ENCODE data around the gene TGM2. TPM values are rescaled to one million over a fixed set of nuclear protein-coding genes. Genes with fewer than 3 reads are reported as not detected.
A peak's percentile ranks its signal among the peaks of the same experiment; 100 is the strongest.

The TGM2 gene
- total and polyA plus RNA-seq, 7 donors: 6.5 to 104 (median 20.7) TPM

- Histone ChIP-seq H3K27ac (peak overlapping the region in 3 of 4 donors; percentile 24 to 87 (median 64)), H3K36me3 (peaks cover 0 to 39% (median 10%) of the 10 kb centered on the region in 4 donors), H3K4me3 (no peak overlapping the region), H3K4me1 (peaks cover 0 to 71% (median 48%) of the 10 kb centered on the region in 4 donors), H3K9me3 (no peaks in the 10 kb centered on the region), H3K27me3 (no peaks in the 10 kb centered on the region)
- intact Hi-C loops (cut with DNase I): no loop called here
- no peak for DNase-seq
- WGBS, 2 donors: 89 to 92% methylated on average over 12 of the region's 12 CpGs
- TF ChIP-seq POLR2A (IDR thresholded peaks at IDR 0.05) (no peak), CTCF (IDR thresholded peaks at IDR 0.05) (no peak), EP300 (IDR thresholded peaks at IDR 0.05) (no peak), POLR2AphosphoS5 (IDR thresholded peaks at IDR 0.05) (no peak)
These were observed 72.7 kb downstream of the TGM2 start for GRCh38 chr20:38092260-38092857.

- Histone ChIP-seq H3K36me3 (peaks cover 0 to 42% (median 10%) of the 10 kb centered on the region in 4 donors), H3K4me3 (no peak overlapping the region), H3K4me1 (peaks cover 0 to 76% (median 52%) of the 10 kb centered on the region in 4 donors), H3K27ac (peak overlapping the region; percentile 24 to 87 (median 48)), H3K9me3 (no peaks in the 10 kb centered on the region), H3K27me3 (no peaks in the 10 kb centered on the region)
- 55 to 62% methylated on average over 6 of the region's 6 CpGs for WGBS, 2 donors
- no peak for DNase-seq
- intact Hi-C loops (cut with DNase I): no loop called here
- TF ChIP-seq EP300 (IDR thresholded peaks at IDR 0.05) (no peak), CTCF (IDR thresholded peaks at IDR 0.05) (no peak), POLR2A (IDR thresholded peaks at IDR 0.05) (no peak), POLR2AphosphoS5 (IDR thresholded peaks at IDR 0.05) (no peak)
These were observed 73.4 kb downstream of the TGM2 start for GRCh38 chr20:38091441-38092216.

GRCh38 chr20:38090061-38090460 lies 75.0 kb downstream of the TGM2 start:
- H3K4me1 ChIP-seq: peaks cover 0 to 86% (median 62%) of the 10 kb centered on the region in 4 donors
- TF ChIP-seq POLR2AphosphoS5 (IDR thresholded peaks at IDR 0.05) (no peak), POLR2A (IDR thresholded peaks at IDR 0.05) (no peak), CTCF (IDR thresholded peaks at IDR 0.05) (no peak), EP300 (IDR thresholded peaks at IDR 0.05) (no peak)
- H3K27me3 ChIP-seq: no peaks in the 10 kb centered on the region
- H3K27ac ChIP-seq: peak overlapping the region in 1 of 4 donors; percentile 87
- WGBS, 2 donors: 89 to 90% methylated on average over 7 of the region's 7 CpGs
- H3K36me3 ChIP-seq: peaks cover 0 to 42% (median 10%) of the 10 kb centered on the region in 4 donors
- no peak overlapping the region for H3K4me3 ChIP-seq
- DNase-seq: no peak
- no peaks in the 10 kb centered on the region for H3K9me3 ChIP-seq
- intact Hi-C loops (cut with DNase I): no loop called here

- H3K4me3 ChIP-seq: no peak overlapping the region
- H3K36me3 ChIP-seq: peaks cover 0 to 42% (median 10%) of the 10 kb centered on the region in 4 donors
- peaks cover 0 to 86% (median 62%) of the 10 kb centered on the region in 4 donors for H3K4me1 ChIP-seq
- DNase-seq: no peak
- no peaks in the 10 kb centered on the region for H3K27me3 ChIP-seq
- intact Hi-C loops (cut with DNase I): no loop called here
- H3K9me3 ChIP-seq: no peaks in the 10 kb centered on the region
- no peak for TF ChIP-seq POLR2A (IDR thresholded peaks at IDR 0.05)
- TF ChIP-seq CTCF (IDR thresholded peaks at IDR 0.05): no peak
- TF ChIP-seq EP300 (IDR thresholded peaks at IDR 0.05): no peak
- no peak for TF ChIP-seq POLR2AphosphoS5 (IDR thresholded peaks at IDR 0.05)
- WGBS, 2 donors: 87 to 92% methylated on average over 10 of the region's 10 CpGs
- H3K27ac ChIP-seq: peak overlapping the region in 2 of 4 donors; percentile 6 to 87
These were observed 75.6 kb downstream of the TGM2 start for GRCh38 chr20:38089500-38089899.
